HepG2 (cell line): ENCODE data around the gene LITAF. TPM values are rescaled to one million over a fixed set of nuclear protein-coding genes. Genes with fewer than 3 reads are reported as not detected.

Source experiments
- ADNP ChIP-seq: sonication (generic); formaldehyde crosslinking; IDR thresholded peaks from 2 replicates; pipeline ENCODE4 v1.4.0; 2020; ENCODE audit warnings: missing genetic modification reagents
- BRCA1 ChIP-seq: sonication (generic); formaldehyde crosslinking; IDR thresholded peaks from 2 replicates; pipeline ENCODE4 v1.4.0; 2020; ENCODE audit warnings: missing genetic modification reagents
- CTCF ChIP-seq: sonication (generic); formaldehyde crosslinking; IDR thresholded peaks from 2 replicates; pipeline ENCODE4 v1.5.0; 2020; ENCODE audit warnings: mild to moderate bottlenecking, missing genetic modification reagents, moderate library complexity
- FOXC1 ChIP-seq: sonication (generic); formaldehyde crosslinking; IDR thresholded peaks from 2 replicates; pipeline ENCODE4 v1.8.0; 2022; ENCODE audit warnings: mild to moderate bottlenecking, missing genetic modification reagents, borderline replicate concordance
- HDAC2 ChIP-seq: sonication (generic); formaldehyde crosslinking; IDR thresholded peaks from 2 replicates; pipeline ENCODE4 v1.4.0; 2020; ENCODE audit warnings: missing genetic modification reagents
- KLF9 ChIP-seq: IDR thresholded peaks from 2 replicates; pipeline ENCODE4 v1.6.1; 2016; ENCODE audit warnings: low read depth
- MAFK ChIP-seq, 2 experiments: IDR thresholded peaks in 1 of 2; conservative IDR thresholded peaks in 1 of 2; 2 replicates each; pipeline ENCODE4 v1.6.1; 2011; ENCODE audit warnings: improper control_type of control experiment in 2 of 2, low read length in 2 of 2
- MEIS1 ChIP-seq: sonication (generic); formaldehyde crosslinking; IDR thresholded peaks from 2 replicates; pipeline ENCODE4 v1.9.0; 2021; ENCODE audit warnings: mild to moderate bottlenecking, missing genetic modification reagents, moderate library complexity, borderline replicate concordance
- MIER3 ChIP-seq: IDR thresholded peaks from 2 replicates; pipeline ENCODE4 v1.6.1; 2016; ENCODE audit warnings: missing compliant biosample characterization, borderline replicate concordance
- SP5 ChIP-seq: IDR thresholded peaks from 2 replicates; pipeline ENCODE4 v1.6.1; 2016; ENCODE audit warnings: low read depth, borderline replicate concordance
- ZBTB38 ChIP-seq: sonication (generic); formaldehyde crosslinking; IDR thresholded peaks from 2 replicates; pipeline ENCODE4 v1.5.1; 2020; ENCODE audit warnings: mild to moderate bottlenecking, missing genetic modification reagents
- ZNF124 ChIP-seq: sonication (generic); formaldehyde crosslinking; IDR thresholded peaks from 2 replicates; pipeline ENCODE4 v1.4.0; 2020; ENCODE audit warnings: missing genetic modification reagents
- ZNF292 ChIP-seq: sonication (generic); formaldehyde crosslinking; IDR thresholded peaks from 2 replicates; pipeline ENCODE4 v1.8.1; 2022; ENCODE audit warnings: mild to moderate bottlenecking, low read depth, missing genetic modification reagents, borderline replicate concordance
- ZNF44 ChIP-seq: sonication (generic); formaldehyde crosslinking; IDR thresholded peaks from 2 replicates; pipeline ENCODE4 v1.5.1; 2020; ENCODE audit warnings: mild to moderate bottlenecking, missing genetic modification reagents
- ZNF562 ChIP-seq: sonication (generic); formaldehyde crosslinking; IDR thresholded peaks from 2 replicates; pipeline ENCODE4 v1.8.0; 2022; ENCODE audit warnings: missing genetic modification reagents, borderline replicate concordance
- ZNF766 ChIP-seq: sonication (generic); formaldehyde crosslinking; IDR thresholded peaks from 2 replicates; pipeline ENCODE4 v1.5.0; 2020; ENCODE audit warnings: missing genetic modification reagents, borderline replicate concordance
- polyA plus RNA-seq, 8 experiments: library from polyadenylated mRNA; depleted of rRNA in 3 of 8; stranded (reverse) in 7 of 8; unstranded in 1 of 8; fragments of >200 nt; fragmentation: Illumina TruSeq in 4 of 8; extraction: Trizol in 4 of 8; gene quantifications; 2 replicates each; pipeline versions ENCODE4 v1.2.1 to v1.2.3, GENCODE V29; 2011 to 2016; ENCODE audit warnings: low read depth in 4 of 8, missing spikeins in 1 of 8, mixed read lengths in 1 of 8; ENCODE audit not compliant: insufficient read depth in 1 of 8
- total RNA-seq, 5 experiments: library from RNA; depleted of rRNA; stranded (reverse); fragments of >200 nt; fragmentation: Illumina TruSeq; extraction: Trizol; gene quantifications; 2 replicates each; pipeline ENCODE4 v1.2.3, GENCODE V29; 2016; ENCODE audit warnings: low read depth in 1 of 5
- TF ChIP-seq, protein P1 (sequence below): sonication (generic); formaldehyde crosslinking; IDR thresholded peaks from 2 replicates; pipeline ENCODE4 v1.4.0; 2020; ENCODE audit warnings: missing genetic modification reagents, borderline replicate concordance
- TF ChIP-seq, protein P2 (sequence below): sonication (generic); formaldehyde crosslinking; IDR thresholded peaks from 2 replicates; pipeline ENCODE4 v1.9.0; 2021; ENCODE audit warnings: missing genetic modification reagents, borderline replicate concordance
- TF ChIP-seq, protein P3 (sequence below): sonication (generic); formaldehyde crosslinking; IDR thresholded peaks from 2 replicates; pipeline ENCODE4 v1.5.0; 2020; ENCODE audit warnings: missing genetic modification reagents

The LITAF gene
- total and polyA plus RNA-seq, 2 of the 13 experiments (the other 11 are each of a cell fraction or from before 2014, with no cell fraction given): 80.1 to 141 TPM

DNA sequence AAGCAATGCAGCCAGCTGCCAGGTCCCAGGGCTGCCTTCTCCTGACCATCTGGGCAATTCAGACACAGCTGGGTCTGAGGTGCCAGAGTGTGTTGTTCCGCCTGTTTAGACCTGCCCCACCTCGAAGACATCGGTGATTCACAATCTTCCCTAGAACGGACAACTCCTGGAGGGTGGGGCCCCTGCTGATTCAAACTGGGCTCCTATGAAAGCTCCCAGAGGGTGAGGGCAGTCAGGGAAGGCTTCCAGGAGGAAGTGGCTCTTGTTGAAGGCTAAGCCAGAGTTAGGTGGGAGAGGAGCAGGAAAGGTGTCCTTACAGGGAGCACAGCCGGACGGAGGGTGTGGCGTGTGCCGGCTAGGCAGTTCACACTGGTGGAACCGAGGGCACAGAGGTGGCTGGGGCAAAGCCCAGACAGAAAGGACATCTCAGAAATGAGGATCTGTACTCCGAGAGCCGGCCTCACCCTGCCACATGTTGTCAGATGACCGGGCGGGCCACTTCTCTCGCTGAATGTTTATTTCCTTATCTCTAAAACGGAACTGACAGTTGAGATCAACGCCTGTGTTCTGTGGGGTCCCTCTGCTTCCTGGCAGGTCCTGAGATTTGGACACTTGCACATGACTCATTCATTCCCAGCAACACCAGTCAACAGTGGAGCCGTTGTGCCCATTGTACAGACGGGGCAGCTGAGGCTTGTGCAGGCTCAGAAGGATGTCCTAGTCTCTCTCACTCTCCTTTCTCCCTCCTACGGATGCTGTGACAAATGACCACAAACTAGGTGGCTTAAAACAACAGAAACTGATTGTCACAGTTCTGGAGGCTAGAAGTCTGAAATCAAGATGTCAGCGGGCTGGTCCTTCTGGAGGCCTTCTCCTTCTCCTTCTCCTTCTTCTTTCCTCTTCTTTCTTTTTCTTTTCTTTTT is 26.9 kb upstream of the LITAF start (continued):
- TF ChIP-seq, protein P1, sequence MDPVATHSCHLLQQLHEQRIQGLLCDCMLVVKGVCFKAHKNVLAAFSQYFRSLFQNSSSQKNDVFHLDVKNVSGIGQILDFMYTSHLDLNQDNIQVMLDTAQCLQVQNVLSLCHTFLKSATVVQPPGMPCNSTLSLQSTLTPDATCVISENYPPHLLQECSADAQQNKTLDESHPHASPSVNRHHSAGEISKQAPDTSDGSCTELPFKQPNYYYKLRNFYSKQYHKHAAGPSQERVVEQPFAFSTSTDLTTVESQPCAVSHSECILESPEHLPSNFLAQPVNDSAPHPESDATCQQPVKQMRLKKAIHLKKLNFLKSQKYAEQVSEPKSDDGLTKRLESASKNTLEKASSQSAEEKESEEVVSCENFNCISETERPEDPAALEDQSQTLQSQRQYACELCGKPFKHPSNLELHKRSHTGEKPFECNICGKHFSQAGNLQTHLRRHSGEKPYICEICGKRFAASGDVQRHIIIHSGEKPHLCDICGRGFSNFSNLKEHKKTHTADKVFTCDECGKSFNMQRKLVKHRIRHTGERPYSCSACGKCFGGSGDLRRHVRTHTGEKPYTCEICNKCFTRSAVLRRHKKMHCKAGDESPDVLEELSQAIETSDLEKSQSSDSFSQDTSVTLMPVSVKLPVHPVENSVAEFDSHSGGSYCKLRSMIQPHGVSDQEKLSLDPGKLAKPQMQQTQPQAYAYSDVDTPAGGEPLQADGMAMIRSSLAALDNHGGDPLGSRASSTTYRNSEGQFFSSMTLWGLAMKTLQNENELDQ (CRISPR knock-in tag): no peak
- peak; percentile 100 for TF ChIP-seq ADNP (CRISPR knock-in tag)
- no peak for TF ChIP-seq MAFK (conservative IDR thresholded peaks at IDR 0.05 in 1 of 2, IDR thresholded peaks at IDR 0.05 in 1 of 2; ENCODE audit: low read length in 2 of 2)
- TF ChIP-seq ZBTB38 (CRISPR knock-in tag): peak; percentile 56
- no peak for TF ChIP-seq ZNF124 (CRISPR knock-in tag)
- TF ChIP-seq, protein P2, sequence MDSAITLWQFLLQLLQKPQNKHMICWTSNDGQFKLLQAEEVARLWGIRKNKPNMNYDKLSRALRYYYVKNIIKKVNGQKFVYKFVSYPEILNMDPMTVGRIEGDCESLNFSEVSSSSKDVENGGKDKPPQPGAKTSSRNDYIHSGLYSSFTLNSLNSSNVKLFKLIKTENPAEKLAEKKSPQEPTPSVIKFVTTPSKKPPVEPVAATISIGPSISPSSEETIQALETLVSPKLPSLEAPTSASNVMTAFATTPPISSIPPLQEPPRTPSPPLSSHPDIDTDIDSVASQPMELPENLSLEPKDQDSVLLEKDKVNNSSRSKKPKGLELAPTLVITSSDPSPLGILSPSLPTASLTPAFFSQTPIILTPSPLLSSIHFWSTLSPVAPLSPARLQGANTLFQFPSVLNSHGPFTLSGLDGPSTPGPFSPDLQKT (CRISPR knock-in tag): no peak
- TF ChIP-seq ZNF562: no peak
- TF ChIP-seq ZNF292 (CRISPR knock-in tag): peak; percentile 79
- TF ChIP-seq ZNF44: no peak
- no peak for TF ChIP-seq CTCF (CRISPR knock-in tag)
- no peak; the same call in 1 of the 2 replicates for TF ChIP-seq ZNF766 (CRISPR knock-in tag)
- peak; percentile 69; the same call in 1 of the 2 replicates for TF ChIP-seq MIER3 (CRISPR knock-in tag)
- TF ChIP-seq BRCA1 (CRISPR knock-in tag): no peak
- TF ChIP-seq FOXC1: 0 out of 2 replicates have a peak, but pooled peaks have one; percentile 15
- TF ChIP-seq, protein P3, sequence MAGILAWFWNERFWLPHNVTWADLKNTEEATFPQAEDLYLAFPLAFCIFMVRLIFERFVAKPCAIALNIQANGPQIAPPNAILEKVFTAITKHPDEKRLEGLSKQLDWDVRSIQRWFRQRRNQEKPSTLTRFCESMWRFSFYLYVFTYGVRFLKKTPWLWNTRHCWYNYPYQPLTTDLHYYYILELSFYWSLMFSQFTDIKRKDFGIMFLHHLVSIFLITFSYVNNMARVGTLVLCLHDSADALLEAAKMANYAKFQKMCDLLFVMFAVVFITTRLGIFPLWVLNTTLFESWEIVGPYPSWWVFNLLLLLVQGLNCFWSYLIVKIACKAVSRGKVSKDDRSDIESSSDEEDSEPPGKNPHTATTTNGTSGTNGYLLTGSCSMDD (CRISPR knock-in tag): no peak
- TF ChIP-seq HDAC2: peak; percentile 94
- peak; percentile 60 for TF ChIP-seq SP5
- no peak for TF ChIP-seq KLF9 (CRISPR knock-in tag)
- peak; percentile 91; the same call in 1 of the 2 replicates for TF ChIP-seq MEIS1 (CRISPR knock-in tag)
